PC-9 (cell line): ENCODE data around the gene IL6R.

Experiments
- EZH2 ChIP-seq: fragments of 200-600 bp; sonication (generic); IDR thresholded peaks from 2 replicates; pipeline ENCODE4 v1.8.0; 2017; ENCODE audit warnings: antibody characterized with exemption, low read depth
- TF ChIP-seq, protein P1 (sequence below): fragments of 200-600 bp; sonication (generic); conservative IDR thresholded peaks from 2 replicates; pipeline ENCODE4 v1.6.1; 2017; ENCODE audit warnings: mixed run types, antibody characterized with exemption, mild to moderate bottlenecking, moderate library complexity

- TF ChIP-seq, protein P1, sequence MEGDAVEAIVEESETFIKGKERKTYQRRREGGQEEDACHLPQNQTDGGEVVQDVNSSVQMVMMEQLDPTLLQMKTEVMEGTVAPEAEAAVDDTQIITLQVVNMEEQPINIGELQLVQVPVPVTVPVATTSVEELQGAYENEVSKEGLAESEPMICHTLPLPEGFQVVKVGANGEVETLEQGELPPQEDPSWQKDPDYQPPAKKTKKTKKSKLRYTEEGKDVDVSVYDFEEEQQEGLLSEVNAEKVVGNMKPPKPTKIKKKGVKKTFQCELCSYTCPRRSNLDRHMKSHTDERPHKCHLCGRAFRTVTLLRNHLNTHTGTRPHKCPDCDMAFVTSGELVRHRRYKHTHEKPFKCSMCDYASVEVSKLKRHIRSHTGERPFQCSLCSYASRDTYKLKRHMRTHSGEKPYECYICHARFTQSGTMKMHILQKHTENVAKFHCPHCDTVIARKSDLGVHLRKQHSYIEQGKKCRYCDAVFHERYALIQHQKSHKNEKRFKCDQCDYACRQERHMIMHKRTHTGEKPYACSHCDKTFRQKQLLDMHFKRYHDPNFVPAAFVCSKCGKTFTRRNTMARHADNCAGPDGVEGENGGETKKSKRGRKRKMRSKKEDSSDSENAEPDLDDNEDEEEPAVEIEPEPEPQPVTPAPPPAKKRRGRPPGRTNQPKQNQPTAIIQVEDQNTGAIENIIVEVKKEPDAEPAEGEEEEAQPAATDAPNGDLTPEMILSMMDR = no peak
- no peak for TF ChIP-seq EZH2
Measured at GRCh38 chr1:154456631-154457030, 51.5 kb downstream of the IL6R start.
